Psoas muscle (tissue), 8 donors: ENCODE measurements around the gene LNX1. TPM values are rescaled to one million over a fixed set of nuclear protein-coding genes. Genes with fewer than 3 reads are reported as not detected.

Experiments used
- ATAC-seq, 4 donors: fragments of 200-7000 bp; cut with Tn5 transposase; one replicate each; pipeline ENCODE4 v1.9.1; 2020; ENCODE audit warnings: moderate library complexity in 3 of 4, mild to moderate bottlenecking in 2 of 4
- DNase-seq, 2 donors: peaks; one replicate each; pipeline ENCODE4 v3.0.0-alpha.2; 2020
- H3K27ac ChIP-seq: fragments of 200-600 bp; one replicate; pipeline ENCODE4 v1.8.0; 2022
- H3K27me3 ChIP-seq, 3 donors: fragments of 200-600 bp in 1 of 3; one replicate each; pipeline versions ENCODE4 v1.6.1 to v1.8.0; 2013 to 2022; ENCODE audit warnings: low read length in 2 of 3, mild to moderate bottlenecking in 2 of 3, moderate library complexity in 1 of 3; ENCODE audit not compliant: insufficient read depth in 3 of 3
- H3K36me3 ChIP-seq, 2 donors: fragments of 200-600 bp in 1 of 2; one replicate each; pipeline versions ENCODE4 v1.6.1 to v1.8.0; 2013 to 2022; ENCODE audit warnings: low read depth in 1 of 2, mild to moderate bottlenecking in 1 of 2, moderate library complexity in 1 of 2; ENCODE audit not compliant: insufficient read depth in 1 of 2
- H3K4me1 ChIP-seq: fragments of 200-600 bp; one replicate; pipeline ENCODE4 v1.8.0; 2022
- H3K4me3 ChIP-seq: fragments of 200-600 bp; one replicate; pipeline ENCODE4 v1.8.0; 2022; ENCODE audit warnings: mild to moderate bottlenecking
- H3K9me3 ChIP-seq: fragments of 200-600 bp; one replicate; pipeline ENCODE4 v1.8.0; 2022
- WGBS, 3 donors: extraction: QIAGEN DNeasy Blood & Tissue Kit; methylation state at CpG; one replicate each; pipeline versions ENCODE4 v1.1.6 to v1.1.7; 2013; 5-methylcytosine and 5-hydroxymethylcytosine counted together
- intact Hi-C, 2 donors: fragments of 100-400 bp; cut with DNase I; formaldehyde crosslinking; loops; one replicate each; pipeline versions ENCODE4 v1.11.0 to v1.14.2; 2022
- polyA plus RNA-seq, 3 donors: library from polyadenylated mRNA; stranded (reverse); fragments of 200-250 nt; gene quantifications; one replicate each; pipeline ENCODE4 v1.2.3, GENCODE V29; 2013
- total RNA-seq, 4 donors: library from RNA; stranded (reverse); fragmentation: NEBNext Ultra II Directional in 2 of 4; extraction: Animal tissue kit (Norgen Biotek cat#: 25700) in 2 of 4; gene quantifications; one replicate each; pipeline versions ENCODE4 v1.2.1 to v1.2.4, GENCODE V29; 2021 to 2023
- TF ChIP-seq, protein P1 (sequence below): fragments of 200-600 bp; IDR thresholded peaks from one replicate; pipeline ENCODE4 v1.8.0; 2022; ENCODE audit warnings: antibody characterized with exemption
- donor health status: healthy with polysubstance abuse.
- donor health status: DM: no; HTN: no; CAD: no; lungs with moderate emphysema.
- donor health status: Bipolar disorder and iron deficiency.
- donor health status: healthy.
- donor health status: DM: yes; HTN: yes; CAD: no.
- donor health status: DM: no; HTN: no; CAD: no.
- donor health status: DM: no; HTN: no; CAD: no.
- donor health status: DM: yes; HTN: yes; CAD: no.

The LNX1 gene
- total and polyA plus RNA-seq, 7 donors = 2.1 to 13.9 (median 4.3) TPM

DNA sequence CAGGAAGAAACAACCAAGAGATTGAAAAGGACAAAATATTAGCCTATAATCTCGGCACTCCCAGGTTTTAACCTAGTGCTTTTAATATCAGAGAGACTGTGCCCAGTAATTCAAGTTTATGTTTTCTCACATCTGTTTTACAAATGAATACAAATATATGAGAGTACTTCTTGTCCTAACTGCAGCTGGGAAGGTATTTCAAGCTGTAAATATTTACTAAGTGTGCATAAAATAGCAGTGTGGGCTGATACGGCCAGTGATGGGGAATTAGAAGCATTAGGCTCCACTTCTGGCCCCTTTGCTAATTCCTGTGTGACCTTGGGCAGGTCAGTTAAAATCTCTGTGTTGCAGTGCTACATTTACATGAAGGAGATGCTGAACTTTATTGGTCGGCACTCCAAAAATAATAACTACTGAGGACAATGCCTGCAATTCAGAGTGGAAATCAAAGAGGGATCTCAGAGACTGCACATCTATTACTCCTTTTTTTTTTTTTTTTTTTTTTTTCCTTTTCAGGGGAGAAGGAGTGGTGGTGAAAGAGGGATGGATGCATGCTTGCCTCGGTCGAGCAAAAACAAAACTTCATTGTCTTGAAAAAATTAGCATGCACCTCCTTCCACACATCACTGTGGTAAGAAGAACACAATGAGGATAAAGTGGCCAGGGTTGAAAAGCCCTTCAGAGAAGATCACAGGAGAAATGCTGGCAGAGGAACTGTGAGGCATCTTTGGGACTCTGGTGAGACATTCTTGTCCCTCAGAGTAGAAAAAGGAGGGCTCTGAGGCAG, 44.6 kb upstream of the LNX1 start:
- WGBS, 3 donors = 24 to 52% (median 30%) methylated on average over 5 of the region's 5 CpGs
- DNase-seq (no peak), ATAC-seq (no peak)
- H3K4me3 ChIP-seq = no peak overlapping the region
- no peaks in the 10 kb centered on the region for H3K9me3 ChIP-seq
- H3K27me3 ChIP-seq = no peaks in the 10 kb centered on the region
- TF ChIP-seq, protein P1, sequence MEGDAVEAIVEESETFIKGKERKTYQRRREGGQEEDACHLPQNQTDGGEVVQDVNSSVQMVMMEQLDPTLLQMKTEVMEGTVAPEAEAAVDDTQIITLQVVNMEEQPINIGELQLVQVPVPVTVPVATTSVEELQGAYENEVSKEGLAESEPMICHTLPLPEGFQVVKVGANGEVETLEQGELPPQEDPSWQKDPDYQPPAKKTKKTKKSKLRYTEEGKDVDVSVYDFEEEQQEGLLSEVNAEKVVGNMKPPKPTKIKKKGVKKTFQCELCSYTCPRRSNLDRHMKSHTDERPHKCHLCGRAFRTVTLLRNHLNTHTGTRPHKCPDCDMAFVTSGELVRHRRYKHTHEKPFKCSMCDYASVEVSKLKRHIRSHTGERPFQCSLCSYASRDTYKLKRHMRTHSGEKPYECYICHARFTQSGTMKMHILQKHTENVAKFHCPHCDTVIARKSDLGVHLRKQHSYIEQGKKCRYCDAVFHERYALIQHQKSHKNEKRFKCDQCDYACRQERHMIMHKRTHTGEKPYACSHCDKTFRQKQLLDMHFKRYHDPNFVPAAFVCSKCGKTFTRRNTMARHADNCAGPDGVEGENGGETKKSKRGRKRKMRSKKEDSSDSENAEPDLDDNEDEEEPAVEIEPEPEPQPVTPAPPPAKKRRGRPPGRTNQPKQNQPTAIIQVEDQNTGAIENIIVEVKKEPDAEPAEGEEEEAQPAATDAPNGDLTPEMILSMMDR = no peak
- H3K36me3 ChIP-seq = no peaks in the 10 kb centered on the region
- intact Hi-C loops = no loop called here
- H3K4me1 ChIP-seq = no peaks in the 10 kb centered on the region
- H3K27ac ChIP-seq = no peak overlapping the region

DNA sequence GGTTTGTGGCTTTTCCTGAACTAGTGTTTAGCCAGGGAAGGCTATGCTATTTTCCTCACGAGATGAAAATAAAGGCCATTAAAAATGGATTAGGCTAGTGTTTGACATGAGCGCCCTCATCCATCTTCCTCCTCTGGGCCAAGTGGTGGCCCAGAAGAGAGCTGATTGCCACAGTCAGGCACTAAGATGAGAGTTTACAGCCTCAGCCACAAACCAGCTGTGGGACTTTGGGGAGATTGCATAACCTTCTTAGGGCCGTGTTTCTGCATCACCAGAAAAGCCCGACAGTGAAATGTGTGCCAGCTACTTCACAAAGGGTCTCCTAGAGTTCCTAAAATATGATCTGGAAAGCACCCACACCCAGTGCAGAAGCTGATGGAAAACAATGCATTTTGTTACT, 42.3 kb upstream of the LNX1 start:
- peak in 3 of 4 donors; percentile 43 to 78 (median 48) for ATAC-seq
- no peak overlapping the region for H3K4me3 ChIP-seq
- H3K36me3 ChIP-seq = no peaks in the 10 kb centered on the region
- no peak overlapping the region for H3K27ac ChIP-seq
- TF ChIP-seq, protein P1 = no peak
- H3K27me3 ChIP-seq = no peaks in the 10 kb centered on the region
- peak; percentile 26 to 61 for DNase-seq
- no peaks in the 10 kb centered on the region for H3K4me1 ChIP-seq
- intact Hi-C loops = no loop called here
- 9 to 24% (median 17%) methylated on average over 4 of the region's 4 CpGs for WGBS, 3 donors
- no peaks in the 10 kb centered on the region for H3K9me3 ChIP-seq

DNA sequence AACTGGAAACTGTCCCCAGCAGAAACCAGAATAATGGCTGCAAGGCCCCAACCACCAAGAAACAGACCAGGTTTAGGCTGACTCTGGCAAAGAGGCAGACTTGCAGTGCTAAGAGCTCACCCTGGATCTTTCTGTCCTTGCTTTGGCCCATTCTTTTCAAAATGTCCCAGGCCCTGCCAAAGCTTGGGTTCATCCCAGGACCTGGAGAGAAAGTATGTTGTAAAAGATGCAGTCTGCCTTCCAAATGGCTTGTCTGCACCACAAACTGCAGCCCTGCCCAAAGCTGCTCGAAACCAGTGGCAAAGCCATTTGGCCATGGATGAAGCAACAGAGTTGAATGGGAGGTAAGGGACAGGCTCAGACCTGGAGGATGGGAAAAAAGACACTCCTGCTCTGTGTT, 38.0 kb upstream of the LNX1 start:
- intact Hi-C loops = no loop called here
- 19 to 50% (median 27%) methylated on average over 1 of the region's 1 CpG for WGBS, 3 donors
- peak in 2 of 4 donors; percentile 43 to 53 for ATAC-seq
- Histone ChIP-seq H3K9me3 (no peaks in the 10 kb centered on the region), H3K36me3 (no peaks in the 10 kb centered on the region), H3K27me3 (no peaks in the 10 kb centered on the region), H3K4me1 (no peaks in the 10 kb centered on the region), H3K4me3 (no peak overlapping the region), H3K27ac (no peak overlapping the region)
- DNase-seq = peak; percentile 32 to 69
- TF ChIP-seq, protein P1 = no peak

DNA sequence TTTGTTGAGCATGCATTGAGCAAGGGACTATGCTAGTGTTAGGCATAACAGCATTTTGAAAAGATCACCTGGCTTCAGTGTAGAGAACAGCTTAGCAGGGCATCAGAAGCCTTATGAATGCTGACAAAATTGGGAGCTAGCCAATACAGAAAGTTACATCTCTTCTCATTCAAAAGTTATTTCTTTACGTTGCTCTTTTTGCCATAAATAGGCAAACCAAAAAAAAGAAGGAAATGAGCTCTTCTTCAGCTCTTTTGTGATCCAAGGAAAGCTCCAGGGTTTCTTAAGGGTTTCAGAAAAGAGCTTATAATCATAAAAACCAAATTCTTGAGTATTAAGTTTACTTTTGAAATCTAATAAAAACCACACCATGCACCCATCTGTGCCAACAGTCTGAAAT, 35.2 kb upstream of the LNX1 start:
- H3K36me3 ChIP-seq = no peaks in the 10 kb centered on the region
- DNase-seq (no peak), ATAC-seq (no peak)
- H3K27ac ChIP-seq = no peak overlapping the region
- H3K4me3 ChIP-seq = no peak overlapping the region
- 53 to 70% (median 61%) methylated on average over 1 of the region's 1 CpG for WGBS, 3 donors
- TF ChIP-seq, protein P1 = no peak
- H3K9me3 ChIP-seq = no peaks in the 10 kb centered on the region
- H3K4me1 ChIP-seq = no peaks in the 10 kb centered on the region
- H3K27me3 ChIP-seq = no peaks in the 10 kb centered on the region
- intact Hi-C loops = no loop called here

DNA sequence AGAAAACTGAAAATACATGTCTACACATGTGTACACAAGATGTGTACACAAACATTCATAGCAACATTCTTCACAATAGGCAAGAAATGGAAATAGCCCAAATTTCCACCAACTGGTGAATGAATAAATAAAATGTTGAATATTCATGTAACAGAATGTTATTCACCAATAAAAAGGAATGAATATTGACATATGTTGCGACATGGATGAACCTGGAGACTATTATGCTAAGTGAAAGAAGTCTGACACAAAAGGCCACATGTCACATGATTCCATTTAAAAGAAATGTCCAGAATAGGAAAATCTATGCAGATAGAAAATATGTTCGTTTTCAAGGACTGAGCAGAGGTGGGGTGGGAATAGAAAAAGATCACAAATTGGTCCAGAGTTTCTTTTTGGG, 34.6 kb upstream of the LNX1 start:
- H3K9me3 ChIP-seq = no peaks in the 10 kb centered on the region
- no peaks in the 10 kb centered on the region for H3K4me1 ChIP-seq
- H3K4me3 ChIP-seq = no peak overlapping the region
- no peak overlapping the region for H3K27ac ChIP-seq
- no peaks in the 10 kb centered on the region for H3K27me3 ChIP-seq
- ATAC-seq (no peak), DNase-seq (no peak)
- 50 to 89% (median 87%) methylated on average over 2 of the region's 2 CpGs for WGBS, 3 donors
- intact Hi-C loops = no loop called here
- no peaks in the 10 kb centered on the region for H3K36me3 ChIP-seq
- TF ChIP-seq, protein P1 = no peak
